Stimulated activated memory B cell treated with anti-CD40 and anti-IgM and Interleukin-4, amounts not matched to agents 10 μg/mL and 1 μg/mL and 100 μg/mL, for 72 hours (primary cell): ENCODE measurements around the gene CNTROB.

ENCODE experiments used
- ATAC-seq: fragments of 150-1000 bp; cut with Tn5 transposase; 2 replicates; pipeline ENCODE4 v1.10.0; 2021
- H3K27ac Mint-ChIP-seq: one replicate; pipeline ENCODE4 v1.8.0; 2022; ENCODE audit warnings: mild to moderate bottlenecking, mixed read lengths
- H3K27me3 Mint-ChIP-seq: one replicate; pipeline ENCODE4 v1.8.0; 2022; ENCODE audit warnings: mixed read lengths
- H3K36me3 Mint-ChIP-seq: one replicate; pipeline ENCODE4 v1.8.0; 2022; ENCODE audit warnings: mixed read lengths
- H3K4me1 Mint-ChIP-seq: one replicate; pipeline ENCODE4 v1.8.0; 2022; ENCODE audit warnings: mixed read lengths
- H3K4me3 Mint-ChIP-seq: one replicate; pipeline ENCODE4 v1.8.0; 2022; ENCODE audit warnings: mild to moderate bottlenecking, moderate library complexity, mixed read lengths
- H3K9me3 Mint-ChIP-seq: one replicate; pipeline ENCODE4 v1.8.0; 2022; ENCODE audit warnings: mixed read lengths

The CNTROB gene, protein sequence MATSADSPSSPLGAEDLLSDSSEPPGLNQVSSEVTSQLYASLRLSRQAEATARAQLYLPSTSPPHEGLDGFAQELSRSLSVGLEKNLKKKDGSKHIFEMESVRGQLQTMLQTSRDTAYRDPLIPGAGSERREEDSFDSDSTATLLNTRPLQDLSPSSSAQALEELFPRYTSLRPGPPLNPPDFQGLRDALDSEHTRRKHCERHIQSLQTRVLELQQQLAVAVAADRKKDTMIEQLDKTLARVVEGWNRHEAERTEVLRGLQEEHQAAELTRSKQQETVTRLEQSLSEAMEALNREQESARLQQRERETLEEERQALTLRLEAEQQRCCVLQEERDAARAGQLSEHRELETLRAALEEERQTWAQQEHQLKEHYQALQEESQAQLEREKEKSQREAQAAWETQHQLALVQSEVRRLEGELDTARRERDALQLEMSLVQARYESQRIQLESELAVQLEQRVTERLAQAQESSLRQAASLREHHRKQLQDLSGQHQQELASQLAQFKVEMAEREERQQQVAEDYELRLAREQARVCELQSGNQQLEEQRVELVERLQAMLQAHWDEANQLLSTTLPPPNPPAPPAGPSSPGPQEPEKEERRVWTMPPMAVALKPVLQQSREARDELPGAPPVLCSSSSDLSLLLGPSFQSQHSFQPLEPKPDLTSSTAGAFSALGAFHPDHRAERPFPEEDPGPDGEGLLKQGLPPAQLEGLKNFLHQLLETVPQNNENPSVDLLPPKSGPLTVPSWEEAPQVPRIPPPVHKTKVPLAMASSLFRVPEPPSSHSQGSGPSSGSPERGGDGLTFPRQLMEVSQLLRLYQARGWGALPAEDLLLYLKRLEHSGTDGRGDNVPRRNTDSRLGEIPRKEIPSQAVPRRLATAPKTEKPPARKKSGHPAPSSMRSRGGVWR

DNA sequence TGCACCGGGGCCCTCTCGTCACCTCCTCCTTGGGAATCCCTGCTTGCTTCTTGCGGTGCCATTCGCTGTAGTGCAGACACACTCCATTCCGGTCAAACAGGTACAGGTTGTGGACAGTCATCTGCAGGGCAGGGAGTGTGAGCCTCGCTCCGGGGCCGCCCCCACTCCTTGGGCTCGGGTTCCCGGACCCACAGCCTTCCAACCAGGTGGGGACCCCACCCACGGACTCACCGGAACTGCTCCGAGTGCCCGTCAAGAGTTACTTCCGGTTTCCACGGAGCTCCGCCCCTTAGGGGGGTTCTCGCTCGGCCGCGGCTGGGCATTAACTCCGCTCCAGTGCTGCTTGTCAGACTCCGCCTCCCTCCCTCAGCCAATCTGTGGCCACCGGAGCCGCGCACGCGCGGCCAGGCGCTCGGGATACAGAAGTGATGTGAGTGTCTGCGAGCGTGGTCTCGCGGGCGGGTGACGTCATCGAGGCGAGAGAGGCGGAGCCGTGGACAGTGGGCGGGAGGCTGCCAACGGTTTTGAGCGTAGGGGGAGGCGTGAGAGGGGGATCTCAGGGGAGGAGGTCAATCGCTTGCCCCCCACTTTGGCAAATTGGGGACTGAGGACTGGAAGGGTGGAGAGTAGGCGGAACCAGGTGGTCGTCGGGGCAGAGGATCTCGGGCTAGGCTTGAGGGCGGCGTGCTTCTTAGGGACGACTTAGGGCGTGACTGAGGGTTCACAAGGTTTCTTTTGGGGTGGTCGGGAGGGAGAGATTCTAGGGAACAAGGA lies at the start of gene CNTROB, which contains the start of gene TRAPPC1:
CNTROB (plus strand) TSS at position 498 of the 774 bp plus-strand sequence. CDS start 874 bp downstream, outside the sequence.
TRAPPC1 (minus strand) TSS at position 238 of the 774 bp plus-strand sequence; CDS start at position 121, 117 bp downstream.
- peak within 1 kb of the TSS; percentile 83 for H3K27ac Mint-ChIP-seq
- H3K36me3 Mint-ChIP-seq: peaks cover 28% of the 10 kb centered on the region
- H3K4me3 Mint-ChIP-seq: peak within 1 kb of the TSS; percentile 88
- peak; percentile 99 for ATAC-seq
- no peaks in the 10 kb centered on the region for H3K9me3 Mint-ChIP-seq
- H3K27me3 Mint-ChIP-seq: no peaks in the 10 kb centered on the region
- peaks cover 40% of the 10 kb centered on the region for H3K4me1 Mint-ChIP-seq

DNA sequence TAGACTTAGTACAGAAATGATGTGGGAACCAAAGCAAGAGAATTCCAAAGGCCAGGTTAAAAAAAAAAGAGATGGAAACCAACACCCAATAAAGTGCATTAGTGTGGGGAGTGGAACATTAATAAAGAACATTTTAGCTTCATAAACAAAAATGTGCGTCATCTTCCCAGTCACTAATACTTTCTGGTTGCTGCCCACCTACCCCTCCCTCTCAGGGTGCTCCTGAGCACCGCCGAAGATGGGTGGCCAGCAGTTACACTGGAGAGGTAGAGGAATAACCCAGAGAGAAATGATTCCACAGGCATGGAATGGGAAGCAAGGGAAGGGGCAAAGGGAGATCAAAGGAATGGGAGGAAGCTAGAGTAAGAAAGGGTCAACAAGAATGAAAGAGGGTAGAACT lies 49.4 kb upstream of the CNTROB start:
- no peak overlapping the region for H3K27ac Mint-ChIP-seq
- no peaks in the 10 kb centered on the region for H3K4me1 Mint-ChIP-seq
- no peak for ATAC-seq
- H3K27me3 Mint-ChIP-seq: peaks cover 5% of the 10 kb centered on the region
- H3K9me3 Mint-ChIP-seq: no peaks in the 10 kb centered on the region
- no peaks in the 10 kb centered on the region for H3K36me3 Mint-ChIP-seq
- H3K4me3 Mint-ChIP-seq: no peak overlapping the region

DNA sequence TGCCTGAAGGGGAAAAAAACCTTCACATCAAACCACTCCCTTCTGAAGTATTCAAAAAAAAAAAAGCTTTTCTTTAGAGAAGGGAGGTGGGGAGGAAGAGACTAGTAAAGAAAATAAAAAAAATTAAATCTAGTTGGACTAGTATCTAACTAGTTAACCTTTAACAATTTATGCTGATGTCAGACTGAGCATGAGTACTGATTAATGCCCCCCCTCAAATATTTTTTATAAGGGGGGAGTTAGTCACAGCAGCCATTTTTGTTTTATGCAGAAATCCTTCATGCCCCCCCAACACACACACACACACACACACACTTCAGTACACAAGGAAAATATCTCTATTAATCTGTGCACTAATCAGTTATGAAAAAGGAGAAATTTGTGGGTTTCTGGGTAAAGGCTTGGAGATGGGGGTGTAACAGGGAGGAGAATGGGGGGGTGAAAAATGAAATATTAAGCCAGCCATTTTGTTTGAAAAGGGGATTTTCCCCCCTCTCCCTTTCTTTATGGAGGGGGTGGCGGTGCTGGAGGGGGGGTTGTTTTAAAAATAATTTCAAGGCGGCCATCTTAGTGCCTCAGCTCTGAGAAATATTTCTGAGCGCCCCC lies 48.1 kb upstream of the CNTROB start:
- Mint-ChIP-seq H3K9me3 (no peaks in the 10 kb centered on the region), H3K27ac (peak overlapping the region; percentile 44), H3K4me1 (no peaks in the 10 kb centered on the region), H3K36me3 (no peaks in the 10 kb centered on the region), H3K27me3 (peaks cover 5% of the 10 kb centered on the region), H3K4me3 (peak overlapping the region; percentile 44)
- ATAC-seq: no peak

DNA sequence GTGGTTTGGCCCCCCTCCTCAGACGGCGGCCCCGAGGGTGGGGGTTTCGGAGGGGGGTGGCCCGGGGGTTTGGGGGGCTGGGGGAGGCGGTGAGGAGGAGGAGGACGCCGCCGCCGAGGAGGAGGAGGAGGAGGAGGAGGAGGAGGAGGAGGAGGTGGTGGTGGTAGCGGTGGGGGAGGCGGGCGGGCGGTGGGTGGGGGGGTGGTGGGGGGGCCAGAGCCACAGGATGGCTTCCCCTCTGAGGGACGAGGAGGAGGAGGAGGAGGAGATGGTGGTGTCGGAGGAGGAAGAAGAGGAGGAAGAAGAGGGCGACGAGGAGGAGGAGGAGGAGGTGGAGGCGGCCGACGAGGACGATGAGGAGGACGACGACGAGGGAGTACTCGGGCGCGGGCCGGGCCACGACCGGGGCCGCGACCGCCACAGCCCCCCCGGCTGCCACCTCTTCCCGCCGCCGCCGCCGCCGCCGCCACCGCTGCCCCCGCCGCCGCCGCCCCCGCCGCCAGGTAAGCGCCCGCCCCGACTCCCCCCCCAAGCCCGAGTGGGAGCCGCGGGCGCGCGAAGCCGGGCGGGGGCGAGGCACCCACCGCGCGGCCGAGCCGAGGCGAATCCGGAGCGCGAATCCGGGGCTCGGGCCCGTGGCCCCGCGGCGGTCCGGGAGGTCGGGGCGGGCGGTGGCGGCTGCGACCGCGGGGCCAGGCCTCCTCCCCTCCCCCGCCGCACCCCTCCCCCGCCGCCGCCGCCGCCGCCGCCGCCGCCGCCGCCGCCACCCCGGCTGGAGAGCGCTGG lies 47.2 kb upstream of the CNTROB start:
- Mint-ChIP-seq H3K36me3 (no peaks in the 10 kb centered on the region), H3K27ac (peak overlapping the region; percentile 44), H3K4me3 (peak overlapping the region; percentile 71), H3K4me1 (no peaks in the 10 kb centered on the region), H3K27me3 (peaks cover 5% of the 10 kb centered on the region), H3K9me3 (no peaks in the 10 kb centered on the region)
- ATAC-seq: no peak

DNA sequence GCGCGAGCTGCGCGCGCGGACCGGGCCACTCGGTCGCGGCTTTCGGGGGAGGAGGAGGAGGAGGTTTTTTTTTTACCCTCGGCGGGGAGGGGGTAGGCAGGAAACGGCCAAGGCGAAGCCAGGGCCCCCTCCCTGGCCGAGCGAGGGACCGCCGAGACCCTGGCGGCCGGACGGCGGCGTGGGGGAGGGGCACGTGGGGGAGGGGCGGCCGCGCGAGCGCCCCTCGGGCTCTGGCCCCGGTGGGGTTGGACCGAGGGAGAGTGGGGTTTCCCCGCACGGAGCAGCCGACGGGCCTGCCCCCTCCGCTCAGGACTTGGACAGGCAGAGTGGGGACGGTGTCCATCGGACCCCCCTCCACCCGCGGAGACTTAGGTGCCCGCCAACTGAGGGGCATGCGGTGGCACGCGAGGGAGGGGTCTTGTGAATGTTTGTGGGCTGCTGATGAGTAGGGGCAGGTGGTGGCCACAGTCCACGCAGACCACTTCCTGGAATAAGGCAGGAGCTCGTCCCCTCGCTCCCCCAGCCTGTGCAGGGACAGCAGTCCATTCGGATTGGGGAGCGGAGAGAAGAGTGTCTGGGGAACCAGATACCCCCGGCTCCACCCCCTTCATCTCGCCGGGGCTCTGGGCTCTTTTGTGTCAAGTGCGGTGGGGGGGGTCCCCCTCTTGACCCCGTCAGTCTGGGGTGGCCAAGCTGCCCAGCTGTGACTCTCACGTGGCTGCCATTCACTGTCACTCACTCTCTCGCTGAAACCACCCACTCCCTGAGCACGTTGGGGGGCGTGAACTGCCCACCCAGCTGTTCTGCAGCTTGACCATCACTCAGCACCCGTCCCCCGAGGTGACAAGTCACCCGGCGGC lies 46.4 kb upstream of the CNTROB start:
- Mint-ChIP-seq H3K27ac (no peak overlapping the region), H3K4me3 (peak overlapping the region; percentile 30)

DNA sequence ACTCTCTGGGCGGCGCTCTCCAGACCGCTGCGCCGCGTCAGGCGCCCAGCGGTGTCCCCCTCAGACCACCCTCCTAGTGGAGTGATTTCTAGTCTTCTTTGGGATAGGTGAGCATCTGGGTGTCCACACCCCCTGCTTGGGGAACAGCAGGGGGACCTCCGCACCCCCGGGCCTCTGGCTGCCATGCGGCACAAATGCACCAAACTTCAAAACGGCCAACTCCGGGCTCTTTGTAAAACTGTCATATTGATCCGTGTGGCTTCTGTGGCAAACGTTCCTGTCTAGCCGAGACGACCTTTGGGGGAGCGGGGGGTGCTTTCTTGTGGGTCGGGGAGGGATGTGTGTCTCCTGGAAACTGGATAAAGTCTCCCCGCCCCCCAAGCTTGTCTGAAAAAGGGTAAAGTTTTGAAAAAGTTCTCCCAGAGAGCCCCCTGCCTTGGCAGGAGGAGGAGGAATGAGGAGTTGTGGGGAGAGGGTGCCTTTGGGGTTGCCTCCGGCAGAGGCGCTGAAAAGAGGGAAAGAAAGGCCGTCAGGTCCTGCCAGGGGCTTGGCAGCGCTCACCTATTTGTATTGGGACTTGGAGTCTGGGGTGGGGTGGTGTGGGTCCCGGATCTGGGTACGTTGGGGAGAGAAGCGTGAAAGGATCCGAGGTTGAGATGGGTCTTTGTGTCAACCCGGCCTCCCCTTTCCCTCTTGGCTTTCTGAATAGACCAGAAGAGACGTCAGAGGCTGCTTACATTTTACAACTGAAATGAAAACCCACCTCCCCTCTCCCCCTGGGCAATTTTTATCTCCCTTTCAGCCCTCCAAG lies 45.6 kb upstream of the CNTROB start:
- Mint-ChIP-seq H3K4me3 (no peak overlapping the region), H3K9me3 (no peaks in the 10 kb centered on the region), H3K27ac (no peak overlapping the region), H3K36me3 (peaks cover 6% of the 10 kb centered on the region), H3K27me3 (peaks cover 5% of the 10 kb centered on the region), H3K4me1 (no peaks in the 10 kb centered on the region)
- ATAC-seq: peak; percentile 21

More for the DNA sequence above, 46.4 kb upstream of the CNTROB start:
- Mint-ChIP-seq H3K36me3 (peaks cover 5% of the 10 kb centered on the region), H3K4me1 (no peaks in the 10 kb centered on the region), H3K9me3 (no peaks in the 10 kb centered on the region), H3K27me3 (peaks cover 5% of the 10 kb centered on the region)
- ATAC-seq: peak; percentile 48

DNA sequence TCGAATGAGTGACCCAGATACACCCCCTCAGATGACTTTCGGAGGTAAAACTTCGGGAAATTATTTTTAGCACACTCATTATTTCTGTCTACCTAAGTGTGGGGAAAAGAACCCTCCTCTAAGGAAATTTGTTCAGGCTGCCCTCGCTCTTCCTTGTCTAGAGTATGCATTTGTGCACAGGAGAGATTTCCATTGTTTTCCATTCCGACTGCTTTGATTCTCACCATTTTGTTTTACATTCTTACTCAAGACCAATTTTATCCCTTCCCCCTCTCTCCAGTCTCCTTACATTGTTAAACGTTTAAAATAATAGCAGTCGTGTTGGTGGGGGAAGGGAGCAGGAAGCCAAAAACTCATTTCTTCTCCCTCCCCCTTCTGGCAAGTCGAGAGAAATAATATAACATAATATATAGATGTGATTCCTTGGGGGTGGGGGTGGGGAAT lies 44.9 kb upstream of the CNTROB start:
- Mint-ChIP-seq H3K9me3 (no peaks in the 10 kb centered on the region), H3K27me3 (peaks cover 5% of the 10 kb centered on the region), H3K36me3 (peaks cover 6% of the 10 kb centered on the region), H3K27ac (no peak overlapping the region), H3K4me1 (no peaks in the 10 kb centered on the region), H3K4me3 (no peak overlapping the region)
- no peak for ATAC-seq

DNA sequence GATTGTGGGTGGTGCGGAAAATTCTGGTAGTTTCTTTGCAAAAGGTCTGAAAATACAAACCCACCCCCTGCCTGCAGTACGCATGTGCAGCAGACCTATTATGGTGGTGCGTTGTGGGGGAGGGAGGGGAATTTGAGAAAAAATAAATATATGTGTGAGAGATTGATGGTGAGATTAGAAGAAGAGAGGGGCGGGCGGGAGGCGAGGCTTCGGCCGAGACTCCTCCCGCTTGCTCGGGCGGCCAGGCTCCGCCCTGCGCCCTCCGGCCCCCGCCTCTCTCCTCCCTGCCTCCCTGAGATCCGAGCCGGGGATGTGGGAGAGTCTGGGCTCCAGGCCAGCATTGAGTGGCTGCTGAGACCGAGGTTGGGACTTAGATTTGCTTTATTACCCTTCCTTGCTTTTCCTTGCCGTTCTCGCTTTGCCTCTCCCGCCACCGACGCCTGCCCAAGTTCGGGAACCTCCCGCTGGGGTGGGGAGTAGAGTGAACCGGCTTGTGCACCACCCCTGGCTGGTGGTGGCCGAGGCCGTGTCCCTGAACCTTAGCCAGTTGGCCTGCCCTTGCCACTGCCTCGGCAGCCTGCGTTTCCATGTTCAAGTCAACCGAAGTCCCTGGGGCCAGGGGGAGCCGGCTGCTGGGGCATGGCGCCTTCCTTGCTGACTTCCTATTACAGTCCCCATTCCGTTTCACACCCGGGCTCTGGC lies 44.4 kb upstream of the CNTROB start:
- H3K27me3 Mint-ChIP-seq: peaks cover 5% of the 10 kb centered on the region
- H3K36me3 Mint-ChIP-seq: peaks cover 6% of the 10 kb centered on the region
- no peaks in the 10 kb centered on the region for H3K4me1 Mint-ChIP-seq
- H3K27ac Mint-ChIP-seq: no peak overlapping the region
- ATAC-seq: peak; percentile 84
- no peaks in the 10 kb centered on the region for H3K9me3 Mint-ChIP-seq
- no peak overlapping the region for H3K4me3 Mint-ChIP-seq

DNA sequence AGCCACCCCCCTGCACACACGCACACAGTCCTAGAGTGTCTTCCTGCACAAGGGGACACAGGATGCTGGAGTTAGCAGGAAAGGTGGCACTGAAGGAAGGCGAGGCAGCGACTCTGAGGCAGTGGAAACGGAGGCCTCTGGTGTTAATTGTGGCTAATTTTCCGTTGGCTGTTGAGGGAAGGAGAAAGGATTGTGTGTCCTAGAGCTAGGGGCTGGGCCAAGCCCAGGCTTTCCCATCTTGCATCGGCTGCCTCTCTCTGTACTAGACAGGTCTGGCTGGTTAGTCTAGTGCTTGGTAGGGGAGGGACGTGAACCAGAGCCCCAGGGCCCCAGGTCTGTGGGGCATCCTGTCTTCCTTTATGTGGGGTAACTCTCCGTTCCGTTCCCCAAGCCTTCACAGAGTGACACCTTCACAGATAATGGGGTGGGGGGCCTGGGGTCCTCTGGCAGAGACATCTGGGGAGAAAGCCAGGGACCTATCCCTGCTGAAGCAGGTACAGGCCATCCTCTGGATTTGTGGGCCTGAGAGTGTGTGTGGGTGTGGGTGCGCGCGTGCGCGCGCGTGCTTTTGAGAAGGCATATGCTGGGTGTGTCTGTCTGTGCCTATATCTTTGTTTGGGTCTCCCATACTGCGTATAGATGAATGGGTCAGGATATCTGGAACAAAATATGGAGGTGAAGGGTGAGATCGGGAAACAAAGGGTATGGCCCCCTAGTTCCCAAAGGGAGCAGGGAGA lies 43.7 kb upstream of the CNTROB start, which contains the start of gene CHD3:
CHD3 (plus strand) TSS at position 606 of the 737 bp plus-strand sequence. CDS start 212 bp downstream, outside the sequence.
- Mint-ChIP-seq H3K4me1 (no peaks in the 10 kb centered on the region), H3K4me3 (no peak within 1 kb of the TSS), H3K27me3 (peaks cover 5% of the 10 kb centered on the region), H3K36me3 (peaks cover 6% of the 10 kb centered on the region), H3K9me3 (no peaks in the 10 kb centered on the region), H3K27ac (no peak within 1 kb of the TSS)
- ATAC-seq: no peak

DNA sequence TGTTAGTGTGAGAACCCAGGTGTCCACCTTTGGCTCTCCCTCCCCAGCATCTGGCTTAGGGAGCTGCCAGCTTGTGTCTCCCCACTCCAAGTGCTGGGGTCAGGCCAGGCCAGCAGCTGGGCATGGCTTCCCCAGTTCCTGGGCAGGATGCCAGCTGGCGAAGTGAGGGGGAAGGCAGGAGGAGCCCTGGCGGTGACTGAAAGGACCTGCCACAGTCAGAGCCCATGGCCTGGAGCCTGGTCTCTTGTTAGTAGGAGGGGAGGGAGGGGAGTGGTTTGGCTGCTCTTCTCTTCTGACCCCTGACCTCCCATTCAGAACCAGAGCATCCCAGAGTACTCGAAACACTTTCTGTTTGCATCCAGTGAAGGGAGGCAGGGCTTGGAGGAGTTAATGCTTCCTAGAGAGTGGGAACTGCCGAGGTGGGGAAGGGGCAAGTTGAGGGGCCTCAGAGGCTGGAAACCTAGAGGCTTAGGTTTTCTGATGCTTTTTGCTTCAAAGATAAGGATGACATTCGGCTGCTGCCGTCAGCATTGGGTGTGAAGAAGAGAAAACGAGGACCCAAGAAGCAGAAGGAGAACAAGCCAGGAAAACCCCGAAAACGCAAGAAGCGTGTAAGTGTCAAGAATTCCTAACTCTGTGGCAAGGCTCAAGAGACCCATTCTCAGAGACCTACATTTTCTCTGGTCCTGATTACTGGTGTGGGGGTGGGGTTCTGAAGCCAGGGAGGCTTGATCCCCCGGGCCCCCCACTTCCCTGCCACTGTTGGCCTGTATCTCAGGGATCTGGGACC lies 42.6 kb upstream of the CNTROB start:
- H3K27me3 Mint-ChIP-seq: peaks cover 5% of the 10 kb centered on the region
- no peaks in the 10 kb centered on the region for H3K4me1 Mint-ChIP-seq
- ATAC-seq: no peak
- peaks cover 16% of the 10 kb centered on the region for H3K36me3 Mint-ChIP-seq
- H3K27ac Mint-ChIP-seq: no peak overlapping the region
- H3K4me3 Mint-ChIP-seq: no peak overlapping the region
- H3K9me3 Mint-ChIP-seq: no peaks in the 10 kb centered on the region
